ENCODE data around the gene SASS6.

- TF ChIP-seq, protein P1, sequence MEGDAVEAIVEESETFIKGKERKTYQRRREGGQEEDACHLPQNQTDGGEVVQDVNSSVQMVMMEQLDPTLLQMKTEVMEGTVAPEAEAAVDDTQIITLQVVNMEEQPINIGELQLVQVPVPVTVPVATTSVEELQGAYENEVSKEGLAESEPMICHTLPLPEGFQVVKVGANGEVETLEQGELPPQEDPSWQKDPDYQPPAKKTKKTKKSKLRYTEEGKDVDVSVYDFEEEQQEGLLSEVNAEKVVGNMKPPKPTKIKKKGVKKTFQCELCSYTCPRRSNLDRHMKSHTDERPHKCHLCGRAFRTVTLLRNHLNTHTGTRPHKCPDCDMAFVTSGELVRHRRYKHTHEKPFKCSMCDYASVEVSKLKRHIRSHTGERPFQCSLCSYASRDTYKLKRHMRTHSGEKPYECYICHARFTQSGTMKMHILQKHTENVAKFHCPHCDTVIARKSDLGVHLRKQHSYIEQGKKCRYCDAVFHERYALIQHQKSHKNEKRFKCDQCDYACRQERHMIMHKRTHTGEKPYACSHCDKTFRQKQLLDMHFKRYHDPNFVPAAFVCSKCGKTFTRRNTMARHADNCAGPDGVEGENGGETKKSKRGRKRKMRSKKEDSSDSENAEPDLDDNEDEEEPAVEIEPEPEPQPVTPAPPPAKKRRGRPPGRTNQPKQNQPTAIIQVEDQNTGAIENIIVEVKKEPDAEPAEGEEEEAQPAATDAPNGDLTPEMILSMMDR (IDR thresholded peaks at IDR 0.05) = no peak
- TF ChIP-seq POLR2A (IDR thresholded peaks at IDR 0.05) = no peak
Measured at GRCh38 chr1:100122177-100122576, 10.6 kb downstream of the SASS6 start.
